ENCODE results near the gene RASSF8. TPM values are rescaled to one million over a fixed set of nuclear protein-coding genes. Genes with fewer than 3 reads are reported as not detected.

Gene RASSF8
- polyA plus RNA-seq, 3 donors: 0.08 to 0.39 TPM; not detected in 1

- Histone ChIP-seq H2AFZ (ENCODE audit: insufficient read depth, low read depth, low read length, poor library complexity, severe bottlenecking) (no peak overlapping the region), H3K9ac (ENCODE audit: insufficient read depth, low read length, poor library complexity, severe bottlenecking) (no peak overlapping the region), H3K79me2 (ENCODE audit: insufficient read depth, low read length) (no peaks in the 10 kb centered on the region), H4K20me1 (ENCODE audit: insufficient read depth, low read length) (no peaks in the 10 kb centered on the region), H3K4me2 (replicated peaks; ENCODE audit: extremely low read depth, low read length, poor library complexity, severe bottlenecking) (no peak overlapping the region), H3K4me3 (replicated peaks in 1 of 3; ENCODE audit: low read depth in 2 of 3, low read length in 3 of 3) (no peak overlapping the region), H3K27me3 (ENCODE audit: control insufficient read depth in 2 of 2, insufficient read depth in 2 of 2, low read length in 2 of 2) (no peaks in the 10 kb centered on the region), H3K36me3 (replicated peaks in 1 of 2; ENCODE audit: control insufficient read depth in 1 of 2, insufficient read depth in 2 of 2, low read length in 2 of 2) (no peaks in the 10 kb centered on the region), H3K27ac (ENCODE audit: low read depth in 1 of 2, low read length in 2 of 2) (no peak overlapping the region), H3K9me3 (replicated peaks in 1 of 2; ENCODE audit: control insufficient read depth in 1 of 2, insufficient read depth in 1 of 2, low read length in 2 of 2) (no peaks in the 10 kb centered on the region), H3K4me1 (ENCODE audit: control insufficient read depth in 1 of 2, insufficient read depth in 2 of 2, low read length in 2 of 2) (no peaks in the 10 kb centered on the region)
- intact Hi-C loops (cut with micrococcal nuclease): loop anchor here (5.0 to 10.0 kb wide), 2 partner anchors 592 to 594 kb away; no protein-coding TSS in a partner anchor
- H3K27me3 Mint-ChIP-seq (ENCODE audit: low read depth in 3 of 3): peaks cover 0 to 1% (median 0%) of the 10 kb centered on the region in 3 donors
- no peak overlapping the region for H3K27ac Mint-ChIP-seq
- H3K9me3 Mint-ChIP-seq: no peaks in the 10 kb centered on the region
- WGBS (ENCODE audit: insufficient coverage): 80% methylated on average over 1 of the region's 4 CpGs
- no peak overlapping the region for H3K4me3 Mint-ChIP-seq
- peak in 1 of 3 donors; percentile 2 for DNase-seq
- no peaks in the 10 kb centered on the region for H3K36me3 Mint-ChIP-seq
- H3K4me1 Mint-ChIP-seq: no peaks in the 10 kb centered on the region
- TF ChIP-seq CTCF (IDR thresholded peaks at IDR 0.05): peak; percentile 72
These were observed 70.7 kb downstream of the RASSF8 start for GRCh38 chr12:26028953-26029735.

- H3K9me3 Mint-ChIP-seq: no peaks in the 10 kb centered on the region
- Histone ChIP-seq H3K4me2 (replicated peaks; ENCODE audit: extremely low read depth, low read length, poor library complexity, severe bottlenecking) (no peak overlapping the region), H4K20me1 (ENCODE audit: insufficient read depth, low read length) (no peaks in the 10 kb centered on the region), H3K27ac (ENCODE audit: low read depth in 1 of 2, low read length in 2 of 2) (no peak overlapping the region), H2AFZ (ENCODE audit: insufficient read depth, low read depth, low read length, poor library complexity, severe bottlenecking) (no peak overlapping the region), H3K4me3 (replicated peaks in 1 of 3; ENCODE audit: low read depth in 2 of 3, low read length in 3 of 3) (no peak overlapping the region), H3K79me2 (ENCODE audit: insufficient read depth, low read length) (no peaks in the 10 kb centered on the region), H3K36me3 (replicated peaks in 1 of 2; ENCODE audit: control insufficient read depth in 1 of 2, insufficient read depth in 2 of 2, low read length in 2 of 2) (no peaks in the 10 kb centered on the region), H3K4me1 (ENCODE audit: control insufficient read depth in 1 of 2, insufficient read depth in 2 of 2, low read length in 2 of 2) (no peaks in the 10 kb centered on the region), H3K27me3 (ENCODE audit: control insufficient read depth in 2 of 2, insufficient read depth in 2 of 2, low read length in 2 of 2) (no peaks in the 10 kb centered on the region), H3K9me3 (replicated peaks in 1 of 2; ENCODE audit: control insufficient read depth in 1 of 2, insufficient read depth in 1 of 2, low read length in 2 of 2) (no peaks in the 10 kb centered on the region), H3K9ac (ENCODE audit: insufficient read depth, low read length, poor library complexity, severe bottlenecking) (no peak overlapping the region)
- no peak overlapping the region for H3K27ac Mint-ChIP-seq
- 90% methylated on average over 2 of the region's 3 CpGs for WGBS (ENCODE audit: insufficient coverage)
- peaks cover 0 to 1% (median 0%) of the 10 kb centered on the region in 3 donors for H3K27me3 Mint-ChIP-seq (ENCODE audit: low read depth in 3 of 3)
- intact Hi-C loops (cut with micrococcal nuclease): loop anchor here (5.0 to 10.0 kb wide), 2 partner anchors 592 to 595 kb away; no protein-coding TSS in a partner anchor
- H3K4me1 Mint-ChIP-seq: no peaks in the 10 kb centered on the region
- TF ChIP-seq CTCF (IDR thresholded peaks at IDR 0.05): no peak
- H3K4me3 Mint-ChIP-seq: no peak overlapping the region
- no peaks in the 10 kb centered on the region for H3K36me3 Mint-ChIP-seq
- DNase-seq: no peak
These were observed 71.2 kb downstream of the RASSF8 start for GRCh38 chr12:26029736-26030022.
